GM21786 (cell line): Measurements from ENCODE around the gene KRTAP4-6.
"Not testable (repeated sequence)": the region's sequence is repeated elsewhere in the genome, so short reads cannot be mapped to it uniquely, and the experiment has no call there.

Experiments used
- ATAC-seq: cut with Tn5 transposase; IDR thresholded peaks from one replicate; pipeline ENCODE4 v1.9.1; 2021; ENCODE audit not compliant: unreplicated experiment

Gene KRTAP4-6

GRCh38 chr17:41147531-41148204 lies 7.3 kb upstream of the KRTAP4-6 start:
- ATAC-seq: no peak

- ATAC-seq: no peak
Measured at GRCh38 chr17:41145261-41145660, 4.9 kb upstream of the KRTAP4-6 start.

- no peak for ATAC-seq
Measured at GRCh38 chr17:41144846-41145245, 4.5 kb upstream of the KRTAP4-6 start.

GRCh38 chr17:41141361-41141760 lies 1.0 kb upstream of the KRTAP4-6 start:
- ATAC-seq: no peak

GRCh38 chr17:41139865-41140264 lies 479 bp downstream of the KRTAP4-6 start:
- not testable (repeated sequence) for ATAC-seq

GRCh38 chr17:41133880-41134735 lies 6.2 kb downstream of the KRTAP4-6 start:
- ATAC-seq: no peak

- ATAC-seq: no peak
Measured at GRCh38 chr17:41131979-41132378, 8.4 kb downstream of the KRTAP4-6 start.

- ATAC-seq: no peak
Measured at GRCh38 chr17:41127371-41127770, 13.0 kb downstream of the KRTAP4-6 start.

GRCh38 chr17:41126412-41126811 lies 13.9 kb downstream of the KRTAP4-6 start:
- ATAC-seq: no peak

- ATAC-seq: no peak
Measured at GRCh38 chr17:41125064-41125463, 15.3 kb downstream of the KRTAP4-6 start.

- ATAC-seq: not testable (repeated sequence)
Measured at GRCh38 chr17:41123991-41124371, 16.4 kb downstream of the KRTAP4-6 start, which contains the start of gene KRTAP4-12. KRTAP4-12 (minus strand) TSS chr17:41124182; CDS start chr17:41124122, 60 bp downstream.

GRCh38 chr17:41123292-41123990 lies 16.9 kb downstream of the KRTAP4-6 start:
- ATAC-seq: not testable (repeated sequence)

GRCh38 chr17:41121742-41122141 lies 18.6 kb downstream of the KRTAP4-6 start:
- no peak for ATAC-seq

- ATAC-seq: not testable (repeated sequence)
Measured at GRCh38 chr17:41119696-41120690, 20.4 kb downstream of the KRTAP4-6 start.

GRCh38 chr17:41118721-41119120 lies 21.6 kb downstream of the KRTAP4-6 start:
- ATAC-seq: no peak

- not testable (repeated sequence) for ATAC-seq
Measured at GRCh38 chr17:41117846-41118386, 22.4 kb downstream of the KRTAP4-6 start, which contains the start of gene KRTAP4-11. KRTAP4-11 (minus strand) TSS chr17:41118373; CDS start chr17:41118315, 58 bp downstream.

GRCh38 chr17:41116297-41116696 lies 24.0 kb downstream of the KRTAP4-6 start:
- no peak for ATAC-seq

- ATAC-seq: no peak
Measured at GRCh38 chr17:41111151-41111885, 29.0 kb downstream of the KRTAP4-6 start.

- not testable (repeated sequence) for ATAC-seq
Measured at GRCh38 chr17:41108728-41109386, 31.5 kb downstream of the KRTAP4-6 start.
